ENCODE results near the gene SLC7A14.

- TF ChIP-seq FOSL1 (CRISPR knock-in tag; IDR thresholded peaks at IDR 0.05; ENCODE audit: borderline replicate concordance) (no peak), MXI1 (IDR thresholded peaks at IDR 0.05; ENCODE audit: borderline replicate concordance, low read depth, low read length) (no peak), SMC3 (IDR thresholded peaks at IDR 0.05; ENCODE audit: low read length) (no peak), ZNF296 (CRISPR knock-in tag; conservative IDR thresholded peaks at IDR 0.05) (no peak), FOXM1 (CRISPR knock-in tag; IDR thresholded peaks at IDR 0.05) (no peak), EZH2 (conservative IDR thresholded peaks at IDR 0.05; ENCODE audit: low read depth, low read length) (no peak), NR2F2 (IDR thresholded peaks at IDR 0.05; ENCODE audit: borderline replicate concordance, low read depth) (no peak), GLMP (CRISPR knock-in tag; IDR thresholded peaks at IDR 0.05; ENCODE audit: borderline replicate concordance) (no peak)
These were observed 102.2 kb downstream of the SLC7A14 start for GRCh38 chr3:170483485-170484262.
